A673 (cell line): ENCODE results near the gene NECAB3. TPM values are rescaled to one million over a fixed set of nuclear protein-coding genes. Genes with fewer than 3 reads are reported as not detected.

Experiments
- BruUV-seq: library from RNA; stranded (reverse); fragments of 400-500 nt; replicated peaks from 2 replicates; lab custom pipeline; 2021; lab: Mats Ljungman, UMichigan
- CTCF ChIA-PET: fragments of 300-600 bp; sonication (Branson Sonifier 250); formaldehyde crosslinking; loops from one replicate; lab custom pipeline; 2022; ENCODE audit warnings: antibody characterized with exemption; lab: Charles Lee
- POLR2A ChIA-PET: fragments of 300-600 bp; sonication (Branson Sonifier 250); formaldehyde crosslinking; loops from one replicate; lab custom pipeline; 2022; ENCODE audit warnings: antibody characterized with exemption; ENCODE audit not compliant: low non-redundant PET; lab: Charles Lee
- DNase-seq: peaks from one replicate; pipeline ENCODE4 v3.0.0-alpha.2; 2015; ENCODE audit warnings: low spot score
- H3K27ac ChIP-seq: fragments of 200-600 bp; sonication (generic); 2 replicates; pipeline ENCODE4 v1.5.1; 2016; ENCODE audit warnings: mixed run types, low read depth, mild to moderate bottlenecking, mixed read lengths, antibody characterized with exemption, low read length; ENCODE audit not compliant: poor library complexity, severe bottlenecking
- H3K27me3 ChIP-seq: fragments of 200-600 bp; sonication (generic); replicated peaks from 2 replicates; pipeline ENCODE4 v1.6.1; 2017; ENCODE audit warnings: mixed run types, low read depth, mild to moderate bottlenecking, mixed read lengths, antibody characterized with exemption, low read length; ENCODE audit not compliant: insufficient read depth, poor library complexity
- H3K36me3 ChIP-seq: fragments of 200-600 bp; sonication (generic); 2 replicates; pipeline ENCODE4 v1.6.1; 2016; ENCODE audit warnings: mixed run types, mild to moderate bottlenecking, mixed read lengths, antibody characterized with exemption, low read length; ENCODE audit not compliant: insufficient read depth, poor library complexity, severe bottlenecking
- H3K4me1 ChIP-seq: fragments of 200-600 bp; sonication (generic); 2 replicates; pipeline ENCODE4 v1.6.1; 2017; ENCODE audit warnings: mixed run types, mild to moderate bottlenecking, mixed read lengths, antibody characterized with exemption, low read length; ENCODE audit not compliant: insufficient read depth, poor library complexity, severe bottlenecking
- H3K4me3 ChIP-seq: fragments of 200-600 bp; sonication (generic); 2 replicates; pipeline ENCODE4 v1.5.1; 2016; ENCODE audit warnings: low read depth, mixed run types, mild to moderate bottlenecking, mixed read lengths, low read length; ENCODE audit not compliant: poor library complexity, severe bottlenecking
- H3K9me3 ChIP-seq: fragments of 200-600 bp; sonication (generic); 2 replicates; pipeline ENCODE4 v1.6.1; 2016; ENCODE audit warnings: mixed run types, low read depth, mild to moderate bottlenecking, mixed read lengths, antibody characterized with exemption, low read length; ENCODE audit not compliant: poor library complexity, severe bottlenecking
- CTCF ChIP-seq: fragments of 300-800, 200-600 bp; sonication (generic); conservative IDR thresholded peaks from 2 replicates; pipeline ENCODE4 v1.5.1; 2017; ENCODE audit warnings: low read depth, mild to moderate bottlenecking, antibody characterized with exemption, low read length, moderate library complexity, mixed read lengths
- EZH2 ChIP-seq: fragments of 200-600 bp; sonication (generic); IDR thresholded peaks from 2 replicates; pipeline ENCODE4 v1.6.1; 2017; ENCODE audit warnings: borderline replicate concordance, low read depth, mild to moderate bottlenecking, mixed read lengths, antibody characterized with exemption, low read length; ENCODE audit not compliant: poor library complexity, severe bottlenecking
- intact Hi-C: fragments of 100-400 bp; cut with micrococcal nuclease; formaldehyde crosslinking; loops from one replicate; pipeline ENCODE4 v1.10.0; 2022; ENCODE audit not compliant: unreplicated experiment
- total RNA-seq: library from RNA; stranded (reverse); gene quantifications from 2 replicates; pipeline ENCODE4 v1.2.3, GENCODE V29; 2021

NECAB3 gene
- total RNA-seq, 1 experiment from 2014 or later, result 83.1 TPM

GRCh38 chr20:33651562-33652048 lies 22.6 kb downstream of the NECAB3 start:
- TF ChIP-seq EZH2, result no peak
- no peak for TF ChIP-seq CTCF
- ChIA-PET CTCF (interaction anchor here (0.6 kb wide), 1 partner anchor 12 kb away, joined by 3 read pairs; no protein-coding TSS in a partner anchor), POLR2A (no interaction called here)
- Histone ChIP-seq H3K36me3 (no peaks in the 10 kb centered on the region), H3K9me3 (no peaks in the 10 kb centered on the region), H3K27ac (no peak overlapping the region), H3K27me3 (no peaks in the 10 kb centered on the region), H3K4me1 (no peaks in the 10 kb centered on the region), H3K4me3 (no peak overlapping the region)
- intact Hi-C loops, result loop anchor here (2.0 kb wide), 1 partner anchor 195 kb away; no protein-coding TSS in a partner anchor
- DNase-seq, result no peak
- no TSS peak for BruUV-seq

- POLR2A ChIA-PET, result no interaction called here
- H3K27ac ChIP-seq, result no peak overlapping the region
Observed at GRCh38 chr20:33650753-33651561, 23.3 kb downstream of the NECAB3 start.

GRCh38 chr20:33650111-33650752 lies 24.0 kb downstream of the NECAB3 start:
- H3K27me3 ChIP-seq, result no peaks in the 10 kb centered on the region
- no peak for DNase-seq
- H3K27ac ChIP-seq, result no peak overlapping the region
- no peaks in the 10 kb centered on the region for H3K4me1 ChIP-seq
- CTCF ChIA-PET, result no interaction called here
- no peak for TF ChIP-seq EZH2
- TF ChIP-seq CTCF, result no peak
- peaks cover 5% of the 10 kb centered on the region for H3K36me3 ChIP-seq
- H3K9me3 ChIP-seq, result no peaks in the 10 kb centered on the region
- H3K4me3 ChIP-seq, result no peak overlapping the region
- POLR2A ChIA-PET, result no interaction called here
- intact Hi-C loops, result no loop called here
- no TSS peak for BruUV-seq

More at GRCh38 chr20:33650753-33651561, 23.3 kb downstream of the NECAB3 start:
- no TSS peak for BruUV-seq
- Histone ChIP-seq H3K9me3 (no peaks in the 10 kb centered on the region), H3K4me1 (no peaks in the 10 kb centered on the region), H3K36me3 (no peaks in the 10 kb centered on the region), H3K4me3 (no peak overlapping the region), H3K27me3 (no peaks in the 10 kb centered on the region)
- no peak for TF ChIP-seq CTCF
- no peak for TF ChIP-seq EZH2
- CTCF ChIA-PET, result no interaction called here
- no peak for DNase-seq
- intact Hi-C loops, result no loop called here
